GM19025 (cell line): ENCODE data around the gene RIPK3.

Experiments used
- ATAC-seq: cut with Tn5 transposase; IDR thresholded peaks from one replicate; pipeline ENCODE4 v1.9.1; 2021; ENCODE audit warnings: mild to moderate bottlenecking, low read depth, moderate library complexity; ENCODE audit not compliant: unreplicated experiment

The RIPK3 gene

GRCh38 chr14:24325041-24325530 is 14.7 kb downstream of the RIPK3 start:
- ATAC-seq: no peak

- ATAC-seq: no peak
Measured at GRCh38 chr14:24324024-24324423, 15.8 kb downstream of the RIPK3 start.

GRCh38 chr14:24323341-24323740 is 16.4 kb downstream of the RIPK3 start:
- no peak for ATAC-seq

GRCh38 chr14:24322672-24323071 is 17.1 kb downstream of the RIPK3 start:
- ATAC-seq: no peak

GRCh38 chr14:24321212-24321975 is 18.4 kb downstream of the RIPK3 start:
- no peak for ATAC-seq

- no peak for ATAC-seq
Measured at GRCh38 chr14:24317141-24317928, 22.5 kb downstream of the RIPK3 start.

DNA sequence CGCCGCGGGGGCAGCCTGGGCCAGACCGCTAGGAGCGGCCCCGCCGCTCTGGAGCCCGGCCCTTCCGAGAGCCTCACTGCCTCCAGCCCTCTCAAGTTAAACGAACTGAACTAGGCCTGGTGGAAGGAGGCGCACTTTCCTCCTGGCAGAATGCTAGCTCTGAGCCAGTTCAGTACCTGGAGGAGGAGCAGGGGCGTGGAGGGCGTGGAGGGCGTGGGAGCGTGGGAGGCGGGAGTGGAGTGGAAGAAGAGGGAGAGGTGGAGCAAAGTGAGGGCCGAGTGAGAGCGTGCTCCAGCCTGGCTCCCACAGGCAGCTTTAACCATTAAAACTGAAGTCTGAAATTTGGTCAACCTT is 23.2 kb downstream of the RIPK3 start:
- ATAC-seq: no peak

DNA sequence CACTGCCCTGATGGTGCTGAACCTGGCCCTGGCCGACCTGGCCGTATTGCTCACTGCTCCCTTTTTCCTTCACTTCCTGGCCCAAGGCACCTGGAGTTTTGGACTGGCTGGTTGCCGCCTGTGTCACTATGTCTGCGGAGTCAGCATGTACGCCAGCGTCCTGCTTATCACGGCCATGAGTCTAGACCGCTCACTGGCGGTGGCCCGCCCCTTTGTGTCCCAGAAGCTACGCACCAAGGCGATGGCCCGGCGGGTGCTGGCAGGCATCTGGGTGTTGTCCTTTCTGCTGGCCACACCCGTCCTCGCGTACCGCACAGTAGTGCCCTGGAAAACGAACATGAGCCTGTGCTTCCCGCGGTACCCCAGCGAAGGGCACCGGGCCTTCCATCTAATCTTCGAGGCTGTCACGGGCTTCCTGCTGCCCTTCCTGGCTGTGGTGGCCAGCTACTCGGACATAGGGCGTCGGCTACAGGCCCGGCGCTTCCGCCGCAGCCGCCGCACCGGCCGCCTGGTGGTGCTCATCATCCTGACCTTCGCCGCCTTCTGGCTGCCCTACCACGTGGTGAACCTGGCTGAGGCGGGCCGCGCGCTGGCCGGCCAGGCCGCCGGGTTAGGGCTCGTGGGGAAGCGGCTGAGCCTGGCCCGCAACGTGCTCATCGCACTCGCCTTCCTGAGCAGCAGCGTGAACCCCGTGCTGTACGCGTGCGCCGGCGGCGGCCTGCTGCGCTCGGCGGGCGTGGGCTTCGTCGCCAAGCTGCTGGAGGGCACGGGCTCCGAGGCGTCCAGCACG is 23.8 kb downstream of the RIPK3 start:
- no peak for ATAC-seq

GRCh38 chr14:24315243-24315806 is 24.5 kb downstream of the RIPK3 start:
- no peak for ATAC-seq

DNA sequence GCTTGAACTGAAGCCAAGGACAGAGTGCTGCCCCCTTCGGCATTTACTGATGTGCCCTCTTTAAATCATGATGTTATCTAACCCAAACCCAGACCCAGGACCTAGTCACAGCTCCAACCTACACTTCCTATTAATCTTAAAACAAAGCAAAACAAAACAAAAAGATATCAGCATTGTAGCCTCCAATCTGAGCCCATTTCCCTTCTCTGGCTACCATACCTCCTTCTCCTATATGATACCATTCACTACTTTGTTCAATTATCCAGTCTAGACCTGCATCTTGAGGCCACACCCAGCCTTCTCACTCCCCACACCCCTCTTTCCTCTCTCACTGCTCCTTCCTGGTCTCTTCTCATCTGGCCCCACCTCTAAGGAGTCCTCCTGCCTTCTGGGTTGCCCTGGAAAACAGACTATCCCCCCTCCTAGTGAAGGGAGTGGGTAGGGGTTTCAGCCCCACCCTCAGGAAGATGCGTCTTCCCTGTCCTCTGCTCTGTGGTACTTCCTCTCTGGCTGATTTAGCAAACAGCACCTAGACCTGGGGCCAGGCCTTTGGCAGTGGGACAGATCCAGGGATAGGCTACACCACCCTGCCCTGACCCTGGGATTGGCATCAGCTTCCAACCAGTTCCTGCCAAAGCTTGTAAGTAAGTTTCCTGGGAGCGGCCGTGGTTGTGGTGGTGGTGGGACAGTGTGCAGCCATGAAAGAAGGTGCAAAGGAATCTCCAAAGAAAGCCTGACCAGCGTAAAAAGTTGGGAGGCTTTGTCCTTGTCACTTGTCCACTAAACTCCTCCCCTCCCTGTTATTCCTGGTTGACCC is 25.2 kb downstream of the RIPK3 start:
- ATAC-seq: no peak

DNA sequence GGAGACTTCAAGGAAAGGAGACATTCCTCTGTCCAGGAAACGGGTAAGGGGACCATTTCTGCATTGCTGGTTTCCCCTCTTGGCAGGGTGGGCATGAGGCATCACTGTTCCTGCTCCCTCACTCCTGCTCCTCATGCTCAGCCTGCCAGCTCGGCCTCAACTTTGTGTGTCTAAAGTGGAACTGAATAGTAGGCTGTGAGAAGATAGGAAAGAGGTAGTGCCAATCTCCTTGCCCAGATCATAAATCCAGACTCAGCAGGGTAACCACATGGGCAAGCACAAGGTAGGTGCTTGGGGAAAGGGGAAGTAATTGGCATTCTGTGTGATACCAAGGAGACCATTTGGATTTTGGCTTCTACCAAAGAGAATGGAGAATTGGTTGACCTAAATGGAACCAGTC is 25.9 kb downstream of the RIPK3 start:
- no peak for ATAC-seq

GRCh38 chr14:24312736-24313507 is 26.9 kb downstream of the RIPK3 start:
- no peak for ATAC-seq

GRCh38 chr14:24311837-24312615 is 27.8 kb downstream of the RIPK3 start:
- ATAC-seq: no peak

- peak; percentile 66 for ATAC-seq
Measured at GRCh38 chr14:24310646-24311604, 28.9 kb downstream of the RIPK3 start, which contains the start of gene LTB4R. TSS of gene LTB4R (plus strand) at chr14:24311502. CDS start at chr14:24315652, 4,150 bp downstream.

- ATAC-seq: no peak
Measured at GRCh38 chr14:24310265-24310645, 29.5 kb downstream of the RIPK3 start.

DNA sequence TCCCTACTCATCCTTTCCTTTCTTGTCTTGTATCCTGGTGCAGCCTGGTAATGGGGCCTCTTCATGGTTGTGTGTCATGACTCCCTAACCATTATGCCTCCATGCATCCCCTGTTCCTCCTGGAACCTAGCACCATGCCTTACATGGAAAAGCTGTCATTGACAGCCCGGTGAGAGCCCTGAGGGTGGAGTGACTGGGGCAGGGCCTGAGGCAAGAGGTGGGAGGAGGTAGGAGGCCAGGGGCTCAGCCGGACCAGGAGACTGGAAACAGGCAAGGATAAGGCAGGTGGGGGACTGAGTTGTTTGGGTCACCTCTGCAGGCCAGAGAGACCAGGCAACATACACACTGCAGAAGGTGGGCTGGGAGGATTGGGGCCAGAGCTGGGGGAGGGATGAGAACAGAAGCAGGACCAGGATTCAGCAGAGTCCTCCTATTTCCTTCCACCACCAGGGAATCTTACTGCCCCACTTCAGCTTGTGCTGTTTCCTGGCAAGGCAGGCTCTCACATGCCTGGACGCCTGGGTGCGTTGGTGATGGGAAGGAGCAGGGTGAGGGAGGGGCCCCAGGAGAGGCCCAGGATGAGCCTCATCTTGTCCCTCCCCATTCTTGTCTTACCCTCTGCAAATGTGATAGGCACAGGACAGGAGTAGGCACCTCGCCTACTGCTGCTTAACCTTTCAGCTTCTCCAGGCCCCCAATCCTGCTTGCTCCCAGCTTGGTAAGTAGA is 30.1 kb downstream of the RIPK3 start, which contains the start of gene LTB4R2:
LTB4R2 (plus strand) TSS at position 603 of the 727 bp plus-strand sequence. CDS start 525 bp downstream, outside the sequence.
- ATAC-seq: no peak
